HS-5 (cell line): ENCODE data around the gene GLB1L.
"Not testable (repeated sequence)": the region's sequence is repeated elsewhere in the genome, so short reads cannot be mapped to it uniquely, and the experiment has no call there.

Experiments used
- DNase-seq: peaks from one replicate; pipeline ENCODE4 v3.0.0-alpha.2; 2012; ENCODE audit warnings: low read depth

Gene GLB1L

DNA sequence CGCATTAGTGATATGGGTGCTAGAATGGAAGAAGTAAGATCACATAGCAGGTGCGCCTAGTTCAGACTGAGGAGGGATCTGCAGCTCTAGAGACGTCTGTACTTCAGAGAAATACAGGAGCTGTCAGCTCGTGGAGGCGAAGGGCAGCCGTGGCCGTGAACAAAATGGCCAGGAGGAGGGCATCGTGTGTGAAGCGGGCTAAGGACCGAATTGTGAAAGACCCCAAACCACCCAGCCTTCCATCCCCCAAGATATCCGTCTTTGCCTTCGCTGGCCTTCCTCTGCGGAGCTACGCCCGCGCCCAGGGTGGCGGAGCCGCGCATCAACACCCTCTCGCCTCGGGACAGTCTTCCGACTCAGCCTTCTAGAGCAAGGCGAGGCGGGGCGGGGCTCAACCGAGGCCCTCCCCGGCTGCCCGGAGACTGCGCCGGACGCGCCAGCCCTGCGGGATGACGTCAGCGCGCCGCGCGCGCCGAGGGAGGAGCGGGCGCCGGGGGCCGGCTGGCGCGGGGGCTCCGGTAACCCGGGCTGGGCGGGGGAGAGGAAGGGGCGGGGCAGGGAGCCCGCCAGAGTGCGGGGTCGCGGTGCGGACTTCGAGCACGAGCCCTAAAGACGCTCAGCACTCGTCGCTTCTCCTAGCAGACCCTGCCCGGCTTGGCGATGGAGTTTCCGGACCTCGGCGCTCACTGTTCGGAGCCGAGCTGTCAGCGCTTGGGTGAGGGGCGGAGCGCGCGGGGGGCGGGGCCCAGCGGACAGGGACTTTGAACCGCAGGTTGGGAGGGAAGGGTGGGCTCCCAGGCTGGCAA lies 38.7 kb downstream of the GLB1L start, which contains the start of gene ZFAND2B:
ZFAND2B (plus strand) TSS at position 455 of the 806 bp plus-strand sequence; CDS start at position 661, 206 bp downstream.
- DNase-seq: peak; percentile 79

DNA sequence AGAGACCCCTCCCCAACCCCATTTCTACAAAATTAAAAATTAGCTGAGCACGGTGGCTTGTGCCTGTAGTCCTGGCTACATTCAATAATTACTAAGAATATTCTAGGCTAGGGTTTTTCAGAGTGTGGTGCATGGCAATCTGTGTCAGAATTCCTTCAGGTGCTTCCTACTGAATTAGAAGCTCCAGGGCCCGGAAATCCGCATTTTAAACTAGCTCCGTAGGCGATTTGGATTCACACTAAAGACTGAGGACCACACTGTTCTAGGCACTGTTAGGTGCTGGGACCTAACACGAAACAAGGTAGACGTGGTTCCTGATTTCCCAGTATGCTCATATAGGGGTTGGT lies 39.3 kb downstream of the GLB1L start:
- DNase-seq: no peak

DNA sequence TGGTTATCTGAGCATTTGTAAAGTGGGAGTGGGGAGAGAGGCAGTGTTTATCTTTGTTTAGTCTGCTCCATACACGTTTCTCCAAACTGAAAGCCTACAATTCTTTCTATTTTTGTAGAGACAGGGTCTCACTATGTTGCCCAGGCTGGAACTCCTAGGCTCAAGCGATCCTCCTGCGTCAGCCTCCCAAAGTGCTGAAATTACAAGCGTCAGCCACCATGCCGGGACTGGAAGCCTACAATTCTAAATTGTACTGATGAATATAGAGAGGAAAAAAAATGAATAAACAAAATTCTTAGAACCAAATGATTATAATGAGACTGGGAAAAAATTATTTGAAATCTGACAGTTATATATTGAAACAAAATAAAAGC lies 40.1 kb downstream of the GLB1L start:
- DNase-seq: no peak

DNA sequence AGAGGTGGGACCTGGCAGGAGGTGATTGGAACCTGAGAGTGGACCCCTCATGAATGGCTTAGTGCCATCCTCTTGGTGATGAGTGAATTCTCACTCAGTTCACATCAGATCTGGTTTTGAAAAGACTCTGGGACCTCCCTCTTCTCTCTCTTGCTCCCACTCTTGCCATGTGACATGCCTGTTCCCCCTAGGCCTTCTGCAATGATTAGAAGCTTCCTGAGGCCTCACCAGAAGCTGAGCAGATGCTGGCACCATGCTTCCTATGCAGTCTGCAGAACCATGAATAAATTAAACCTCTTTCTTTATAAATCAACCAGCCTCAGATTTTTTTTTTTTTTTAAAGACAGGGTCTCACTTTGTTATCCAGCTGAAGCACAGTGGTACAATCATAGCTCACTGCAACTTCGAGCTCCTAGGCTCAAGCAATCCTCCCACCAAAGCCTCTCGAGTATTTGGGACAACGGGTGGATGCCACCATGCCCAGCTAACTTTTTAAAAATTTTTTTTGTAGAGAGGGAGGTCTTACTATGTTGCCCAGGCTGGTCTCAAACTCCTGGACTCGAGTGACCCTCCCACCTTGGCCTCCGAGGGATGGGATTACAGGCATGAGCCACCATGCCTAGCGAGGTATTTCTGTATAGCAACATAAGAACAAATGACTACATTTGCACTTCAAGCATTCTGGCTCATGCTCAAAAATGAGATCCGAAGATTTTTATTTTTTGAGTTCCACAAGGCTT lies 40.6 kb downstream of the GLB1L start:
- DNase-seq: no peak

DNA sequence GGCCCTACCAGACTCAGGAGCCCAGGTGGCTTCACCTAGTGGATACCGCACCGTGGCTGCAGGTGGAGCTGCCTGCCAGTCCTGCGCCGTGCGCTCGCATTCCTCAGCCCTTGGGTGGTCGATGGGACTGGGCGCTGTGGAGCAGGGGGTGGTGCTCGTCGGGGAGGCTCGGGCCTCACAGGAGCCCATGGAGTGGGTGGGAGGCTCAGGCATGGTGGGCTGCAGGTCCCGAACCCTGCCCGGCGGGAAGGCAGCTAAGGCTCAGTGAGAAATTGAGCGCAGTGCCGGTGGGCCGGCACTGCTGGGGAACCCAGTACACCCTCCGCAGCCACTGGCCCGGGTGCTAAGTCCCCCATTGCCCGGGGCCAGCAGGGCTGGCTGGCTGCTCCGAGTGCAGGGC lies 43.9 kb downstream of the GLB1L start:
- not testable (repeated sequence) for DNase-seq

DNA sequence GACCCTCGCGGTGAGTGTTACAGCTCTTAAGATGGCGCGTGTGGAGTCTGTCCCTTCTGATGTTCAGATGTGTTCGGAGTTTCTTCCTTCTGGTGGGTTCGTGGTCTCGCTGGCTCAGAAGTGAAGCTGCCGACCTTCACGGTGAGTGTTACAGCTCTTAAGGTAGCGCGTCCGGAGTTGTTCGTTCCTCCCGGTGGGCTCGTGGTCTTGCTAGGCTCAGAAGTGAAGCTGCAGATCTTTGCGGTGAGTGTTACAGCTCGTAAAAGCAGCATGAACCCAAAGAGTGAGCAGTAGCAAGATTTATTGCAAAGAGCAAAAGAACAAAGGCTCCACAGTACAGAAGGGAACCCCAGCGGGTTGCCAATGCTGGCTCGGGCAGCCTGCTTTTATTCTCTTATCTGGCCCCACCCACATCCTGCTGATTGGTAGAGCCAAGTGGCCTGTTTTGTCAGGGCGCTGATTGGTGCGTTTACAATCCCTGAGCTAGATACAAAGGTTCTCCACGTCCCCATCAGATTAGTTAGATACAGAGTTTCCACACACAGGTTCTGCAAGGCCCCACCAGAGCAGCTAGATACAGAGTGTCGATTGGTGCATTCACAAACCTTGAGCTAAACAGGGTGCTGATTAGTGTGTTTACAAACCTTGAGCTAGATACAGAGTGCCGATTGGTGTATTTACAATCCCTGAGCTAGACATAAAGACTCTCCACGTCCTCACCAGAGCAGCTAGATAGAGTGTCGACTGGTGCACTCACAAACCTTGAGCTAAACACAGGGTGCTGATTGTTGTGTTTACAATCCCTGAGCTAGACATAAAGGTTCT lies 44.5 kb downstream of the GLB1L start:
- DNase-seq: not testable (repeated sequence)

DNA sequence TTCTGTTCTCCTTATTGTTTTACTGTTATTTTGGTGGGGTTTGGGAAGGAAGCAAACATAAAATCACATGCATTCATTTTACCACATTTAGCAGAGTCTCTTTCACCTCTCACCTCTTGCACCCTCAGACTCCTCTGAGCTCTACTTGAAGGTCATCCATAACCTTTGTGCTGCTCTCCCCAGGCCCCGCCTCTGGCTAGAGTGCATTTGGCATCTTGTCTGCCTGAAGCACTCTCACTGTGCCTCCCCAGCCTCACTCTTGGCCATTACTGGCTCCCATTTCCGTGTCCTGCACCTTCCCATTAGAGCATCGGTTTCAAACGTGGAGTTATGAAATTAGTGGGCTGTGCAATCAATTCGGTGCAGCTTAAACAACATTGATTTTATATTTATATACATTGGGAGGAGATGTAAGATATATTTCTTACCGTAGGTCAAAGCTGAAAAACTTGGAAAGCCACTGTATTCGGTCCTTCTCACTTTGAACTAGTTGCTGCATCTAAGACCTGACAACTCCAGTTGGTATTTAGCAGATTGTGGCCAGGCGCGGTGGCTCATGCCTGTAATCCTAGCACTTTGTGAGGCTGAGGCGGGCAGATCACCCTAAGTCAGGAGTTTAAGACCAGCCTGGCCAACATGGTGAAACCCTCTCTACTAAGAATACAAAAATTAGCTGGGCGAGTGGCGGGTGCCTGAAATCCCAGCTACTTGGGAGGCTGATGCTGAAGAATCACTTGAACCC lies 45.6 kb downstream of the GLB1L start:
- no peak for DNase-seq

DNA sequence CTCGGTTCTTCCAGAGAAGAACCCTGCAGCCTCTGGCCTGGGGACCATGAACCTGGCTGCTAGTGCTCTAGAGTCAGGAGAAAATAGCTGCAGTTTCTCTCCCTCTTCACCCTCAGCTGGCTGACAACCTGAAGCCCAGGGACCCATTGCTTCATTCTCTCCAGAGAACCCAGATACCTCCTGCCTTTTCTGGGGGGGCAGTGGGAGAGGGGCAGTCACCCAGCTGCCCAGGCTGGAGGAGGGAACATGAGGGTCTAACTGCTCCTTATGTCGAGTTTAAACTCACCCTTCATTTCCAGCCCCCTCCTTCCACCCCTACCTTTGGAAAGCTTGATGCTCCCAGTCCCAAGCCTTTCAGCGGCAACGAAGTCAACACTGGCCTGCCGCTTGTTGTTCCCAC lies 46.3 kb downstream of the GLB1L start:
- DNase-seq: no peak

DNA sequence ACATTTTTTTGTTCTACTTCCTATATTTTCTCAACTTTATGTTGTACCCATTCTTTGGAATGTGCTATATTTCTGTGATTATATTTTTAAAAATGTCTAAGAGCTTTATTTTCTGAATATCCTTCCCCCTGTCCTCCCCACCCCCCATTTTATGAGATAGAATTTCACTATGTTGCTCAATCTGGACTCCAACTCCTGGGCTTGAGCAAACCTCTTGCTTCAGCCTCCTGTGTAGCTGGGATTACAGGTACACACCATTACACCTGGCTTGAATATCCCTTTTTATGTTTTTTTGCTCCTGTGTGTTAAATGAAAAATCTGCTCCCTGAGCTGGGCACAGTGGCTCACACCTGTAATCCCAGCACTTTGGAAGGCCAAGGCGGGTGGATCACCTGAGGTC lies 47.9 kb downstream of the GLB1L start:
- DNase-seq: no peak

DNA sequence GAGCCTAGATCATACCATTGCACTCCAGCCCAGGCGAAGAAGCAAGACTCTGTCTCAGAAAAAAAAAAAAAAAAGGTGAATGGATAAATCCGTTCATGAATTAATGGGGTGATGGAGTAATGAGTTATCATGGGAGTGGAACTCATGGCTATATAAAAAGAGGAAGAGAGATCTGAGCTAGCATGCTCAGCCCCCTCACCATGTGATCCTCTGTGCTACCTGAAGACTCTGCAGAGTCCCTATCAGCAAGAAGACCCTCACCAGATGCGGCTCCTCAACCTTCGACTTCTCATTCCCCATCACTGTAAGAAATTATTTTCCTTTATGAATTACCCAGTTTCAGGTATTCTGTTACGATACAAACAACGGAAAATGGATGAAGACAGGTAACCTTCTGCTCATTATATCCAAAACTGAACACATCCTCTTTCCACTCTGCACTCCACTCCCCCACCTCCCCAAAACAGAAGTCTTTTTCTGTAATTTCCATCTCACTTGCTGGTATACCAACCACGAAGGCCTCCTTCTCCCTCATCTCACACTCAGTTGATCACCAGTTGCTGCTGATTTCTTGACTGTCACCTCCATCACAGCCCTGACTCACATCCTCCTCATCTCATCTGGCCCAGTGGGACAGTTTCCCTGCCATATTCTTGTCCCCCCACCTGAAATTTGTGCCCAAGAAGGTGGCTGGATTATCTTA lies 58.3 kb downstream of the GLB1L start:
- DNase-seq: no peak
